ENCODE measurements around the gene MDM4.
"Not testable (repeated sequence)": the region's sequence is repeated elsewhere in the genome, so short reads cannot be mapped to it uniquely, and the experiment has no call there.

The MDM4 gene

GRCh38 chr1:204567071-204567470 lies 50.9 kb downstream of the MDM4 start:
- POLR2A ChIA-PET = no interaction called here
- CTCF ChIA-PET = interaction anchor here (2.3 to 4.9 kb wide), 2 partner anchors 197 to 240 kb away, joined by 19 to 53 read pairs; no protein-coding TSS in a partner anchor
- no peak for TF ChIP-seq SUZ12 (IDR thresholded peaks at IDR 0.05)
- TF ChIP-seq, protein P1, sequence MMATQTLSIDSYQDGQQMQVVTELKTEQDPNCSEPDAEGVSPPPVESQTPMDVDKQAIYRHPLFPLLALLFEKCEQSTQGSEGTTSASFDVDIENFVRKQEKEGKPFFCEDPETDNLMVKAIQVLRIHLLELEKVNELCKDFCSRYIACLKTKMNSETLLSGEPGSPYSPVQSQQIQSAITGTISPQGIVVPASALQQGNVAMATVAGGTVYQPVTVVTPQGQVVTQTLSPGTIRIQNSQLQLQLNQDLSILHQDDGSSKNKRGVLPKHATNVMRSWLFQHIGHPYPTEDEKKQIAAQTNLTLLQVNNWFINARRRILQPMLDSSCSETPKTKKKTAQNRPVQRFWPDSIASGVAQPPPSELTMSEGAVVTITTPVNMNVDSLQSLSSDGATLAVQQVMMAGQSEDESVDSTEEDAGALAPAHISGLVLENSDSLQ (IDR thresholded peaks at IDR 0.05) = no peak
- no peak for TF ChIP-seq FOXM1 (IDR thresholded peaks at IDR 0.05; ENCODE audit: borderline replicate concordance)
- TF ChIP-seq ELF4 (IDR thresholded peaks at IDR 0.05) = no peak
- TF ChIP-seq CTBP1 (IDR thresholded peaks at IDR 0.05; ENCODE audit: borderline replicate concordance) = no peak
- no peak for TF ChIP-seq FOXA1 (IDR thresholded peaks at IDR 0.05)
- no peak for TF ChIP-seq ARNT (IDR thresholded peaks at IDR 0.05)
- no peak for TF ChIP-seq ZNF384 (IDR thresholded peaks at IDR 0.05)
- TF ChIP-seq TARDBP (IDR thresholded peaks at IDR 0.05) = no peak
- no peak for TF ChIP-seq HDGF (IDR thresholded peaks at IDR 0.05; ENCODE audit: borderline replicate concordance)
- no peak for TF ChIP-seq L3MBTL2 (conservative IDR thresholded peaks at IDR 0.05)
- TF ChIP-seq BHLHE40 (IDR thresholded peaks at IDR 0.05; ENCODE audit: borderline replicate concordance) = no peak
- TF ChIP-seq FOXK2 (IDR thresholded peaks at IDR 0.05) = no peak
- no peak for TF ChIP-seq SP1 (IDR thresholded peaks at IDR 0.05)
- no peak for TF ChIP-seq LEF1 (IDR thresholded peaks at IDR 0.05; ENCODE audit: borderline replicate concordance)
- no peak for DNase-seq (ENCODE audit: extremely low spot score)

DNA sequence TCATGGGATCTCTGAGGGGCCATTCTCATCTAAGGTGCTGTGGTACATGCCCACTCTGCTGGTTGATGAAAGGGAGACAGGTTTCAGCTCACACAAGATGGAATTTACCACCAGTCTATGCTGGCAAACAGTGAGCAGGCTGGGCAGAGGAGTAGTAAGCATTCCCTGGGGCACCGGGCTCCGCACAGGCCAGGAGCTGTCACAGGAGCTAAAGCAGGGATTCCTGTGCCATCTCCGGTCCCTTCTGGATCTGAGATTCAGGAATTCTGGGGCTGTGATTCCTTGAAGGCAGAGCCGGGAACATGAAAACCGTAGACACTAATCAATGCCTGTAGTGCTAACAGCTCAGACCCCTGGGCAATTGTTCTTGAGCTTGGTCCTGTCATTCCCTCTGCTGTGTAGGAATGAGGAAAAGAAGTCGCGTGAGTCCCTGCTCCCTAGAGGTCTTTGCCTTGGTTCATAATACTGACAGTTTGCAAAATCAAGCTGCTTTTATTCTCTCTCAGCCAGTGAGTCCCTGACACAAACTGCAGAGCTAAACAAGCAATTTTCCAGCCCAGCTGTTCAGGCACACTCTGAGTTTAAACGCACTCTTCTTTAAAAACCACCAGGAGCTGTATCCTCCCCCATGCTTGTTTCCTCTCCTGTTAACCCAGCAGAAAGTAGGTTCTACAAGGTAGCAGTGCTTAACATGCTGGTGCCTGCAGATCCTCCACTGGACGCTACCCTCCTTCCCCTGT lies 52.5 kb downstream of the MDM4 start:
- ChIA-PET POLR2A (interaction anchor here (0.8 to 1.1 kb wide), 2 partner anchors 14 to 53 kb away, joined by 3 read pairs; partner anchors contain the start of gene MDM4), CTCF (interaction anchor here (1.2 to 4.9 kb wide), 3 partner anchors 75 to 239 kb away, joined by 3 to 53 read pairs (median 6); no protein-coding TSS in a partner anchor)
- DNase-seq (ENCODE audit: extremely low spot score) = no peak
- TF ChIP-seq SUZ12 (IDR thresholded peaks at IDR 0.05) (no peak), L3MBTL2 (conservative IDR thresholded peaks at IDR 0.05) (no peak), FOXA1 (IDR thresholded peaks at IDR 0.05) (no peak), LEF1 (IDR thresholded peaks at IDR 0.05; ENCODE audit: borderline replicate concordance) (no peak), FOXK2 (IDR thresholded peaks at IDR 0.05) (no peak), SP1 (IDR thresholded peaks at IDR 0.05) (no peak), HDGF (IDR thresholded peaks at IDR 0.05; ENCODE audit: borderline replicate concordance) (no peak), CTBP1 (IDR thresholded peaks at IDR 0.05; ENCODE audit: borderline replicate concordance) (no peak), BHLHE40 (IDR thresholded peaks at IDR 0.05; ENCODE audit: borderline replicate concordance) (no peak), TARDBP (IDR thresholded peaks at IDR 0.05) (no peak), ARNT (IDR thresholded peaks at IDR 0.05) (no peak), FOXM1 (IDR thresholded peaks at IDR 0.05; ENCODE audit: borderline replicate concordance) (no peak), ELF4 (IDR thresholded peaks at IDR 0.05) (no peak), NFRKB (IDR thresholded peaks at IDR 0.05) (no peak), ZNF384 (IDR thresholded peaks at IDR 0.05) (no peak)
- TF ChIP-seq, protein P1 (IDR thresholded peaks at IDR 0.05) = no peak

DNA sequence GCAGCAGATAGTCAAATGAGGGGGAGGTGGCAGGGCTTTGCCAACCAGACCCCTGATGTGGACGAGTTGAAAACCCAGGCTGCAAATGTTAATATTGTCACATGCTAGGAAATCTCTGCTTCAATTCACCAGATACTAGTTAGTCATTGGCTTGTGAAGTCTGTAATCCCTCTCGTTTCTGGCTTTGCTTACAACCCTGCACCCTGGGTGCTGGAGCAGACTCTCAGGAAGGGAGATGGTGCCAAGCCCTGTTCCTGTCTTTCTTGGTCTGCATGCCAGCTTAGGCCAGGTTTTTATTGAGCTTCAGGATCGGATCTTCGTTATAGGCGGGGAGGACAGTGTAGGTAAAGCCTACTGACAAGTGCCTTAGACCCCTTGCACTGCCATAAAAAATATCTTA lies 53.3 kb downstream of the MDM4 start:
- POLR2A ChIA-PET = interaction anchor here (1.1 kb wide), 1 partner anchor 53 kb away, joined by 3 read pairs; the partner anchor contains the start of gene MDM4

GRCh38 chr1:204570021-204570420 lies 53.8 kb downstream of the MDM4 start:
- CTCF ChIA-PET = interaction anchor here (1.0 kb wide), 1 partner anchor 238 kb away, joined by 4 read pairs; no protein-coding TSS in a partner anchor
- POLR2A ChIA-PET; DNase-seq (ENCODE audit: extremely low spot score): not testable (repeated sequence)

More for the DNA sequence above, 53.3 kb downstream of the MDM4 start:
- CTCF ChIA-PET = interaction anchor here (1.2 to 4.9 kb wide), 3 partner anchors 74 to 238 kb away, joined by 3 to 53 read pairs (median 6); no protein-coding TSS in a partner anchor
- no peak for DNase-seq (ENCODE audit: extremely low spot score)
- TF ChIP-seq LEF1 (IDR thresholded peaks at IDR 0.05; ENCODE audit: borderline replicate concordance) = no peak
- no peak for TF ChIP-seq TARDBP (IDR thresholded peaks at IDR 0.05)
- TF ChIP-seq, protein P1 (IDR thresholded peaks at IDR 0.05) = no peak
- no peak for TF ChIP-seq L3MBTL2 (conservative IDR thresholded peaks at IDR 0.05)
- no peak for TF ChIP-seq FOXA1 (IDR thresholded peaks at IDR 0.05)
- TF ChIP-seq ARNT (IDR thresholded peaks at IDR 0.05) = no peak
- no peak for TF ChIP-seq HDGF (IDR thresholded peaks at IDR 0.05; ENCODE audit: borderline replicate concordance)
- no peak for TF ChIP-seq FOXK2 (IDR thresholded peaks at IDR 0.05)
- no peak for TF ChIP-seq BHLHE40 (IDR thresholded peaks at IDR 0.05; ENCODE audit: borderline replicate concordance)
- no peak for TF ChIP-seq FOXM1 (IDR thresholded peaks at IDR 0.05; ENCODE audit: borderline replicate concordance)
- TF ChIP-seq ZNF384 (IDR thresholded peaks at IDR 0.05) = no peak
- TF ChIP-seq ELF4 (IDR thresholded peaks at IDR 0.05) = no peak
- TF ChIP-seq SP1 (IDR thresholded peaks at IDR 0.05) = no peak
- no peak for TF ChIP-seq SUZ12 (IDR thresholded peaks at IDR 0.05)
- TF ChIP-seq CTBP1 (IDR thresholded peaks at IDR 0.05; ENCODE audit: borderline replicate concordance) = no peak
- no peak for TF ChIP-seq NFRKB (IDR thresholded peaks at IDR 0.05)

DNA sequence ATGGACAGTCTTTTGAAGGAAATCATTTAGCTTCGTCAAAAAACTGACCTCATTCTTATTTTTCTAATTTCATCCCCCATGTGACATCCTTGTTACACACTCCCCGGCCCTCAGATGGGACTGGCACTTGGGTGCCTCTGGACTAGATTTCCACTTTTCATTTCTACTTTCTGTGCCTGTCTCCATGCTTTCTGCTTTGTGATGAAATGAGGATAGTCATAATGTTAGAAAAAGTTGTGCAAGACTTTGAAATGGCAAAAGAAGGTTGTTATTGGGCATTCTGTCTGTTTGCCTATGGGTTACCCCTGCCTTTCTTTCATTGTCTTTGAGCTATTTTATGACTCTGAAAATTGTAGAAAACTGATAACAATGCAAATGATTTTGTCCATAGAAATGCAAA lies 54.9 kb downstream of the MDM4 start:
- ChIA-PET POLR2A (no interaction called here), CTCF (interaction anchor here (1.0 kb wide), 1 partner anchor 236 kb away, joined by 4 read pairs; no protein-coding TSS in a partner anchor)
- DNase-seq (ENCODE audit: extremely low spot score) = no peak
- TF ChIP-seq SP1 (IDR thresholded peaks at IDR 0.05) (no peak), FOXM1 (IDR thresholded peaks at IDR 0.05; ENCODE audit: borderline replicate concordance) (no peak), FOXK2 (IDR thresholded peaks at IDR 0.05) (no peak), CTBP1 (IDR thresholded peaks at IDR 0.05; ENCODE audit: borderline replicate concordance) (no peak), ELF4 (IDR thresholded peaks at IDR 0.05) (no peak), ARNT (IDR thresholded peaks at IDR 0.05) (no peak), TARDBP (IDR thresholded peaks at IDR 0.05) (no peak), NFRKB (IDR thresholded peaks at IDR 0.05) (no peak), FOXA1 (IDR thresholded peaks at IDR 0.05) (no peak), ZNF384 (IDR thresholded peaks at IDR 0.05) (no peak), SUZ12 (IDR thresholded peaks at IDR 0.05) (no peak), HDGF (IDR thresholded peaks at IDR 0.05; ENCODE audit: borderline replicate concordance) (no peak), L3MBTL2 (conservative IDR thresholded peaks at IDR 0.05) (no peak), LEF1 (IDR thresholded peaks at IDR 0.05; ENCODE audit: borderline replicate concordance) (no peak)
- TF ChIP-seq, protein P1 (IDR thresholded peaks at IDR 0.05) = no peak
